Coronary artery (tissue), 2 donors: ENCODE measurements around the gene TBX1.
A peak's percentile ranks its signal among the peaks of the same experiment; 100 is the strongest.

ENCODE experiments used
- DNase-seq: peaks from one replicate; pipeline ENCODE4 v3.0.0-alpha.2; 2017; ENCODE audit warnings: low spot score
- H3K27ac ChIP-seq, 2 donors: fragments of 200-600 bp; sonication (generic); one replicate each; pipeline ENCODE4 v1.5.1; 2016 to 2019
- H3K4me3 ChIP-seq: fragments of 200-600 bp; sonication (generic); 2 replicates; pipeline ENCODE4 v1.5.1; 2016; ENCODE audit warnings: mild to moderate bottlenecking, moderate library complexity
- TF ChIP-seq, protein P1 (sequence below): fragments of 200-600 bp; sonication (generic); IDR thresholded peaks from one replicate; pipeline ENCODE4 v1.5.1; 2019; ENCODE audit warnings: antibody characterized with exemption

The TBX1 gene

DNA sequence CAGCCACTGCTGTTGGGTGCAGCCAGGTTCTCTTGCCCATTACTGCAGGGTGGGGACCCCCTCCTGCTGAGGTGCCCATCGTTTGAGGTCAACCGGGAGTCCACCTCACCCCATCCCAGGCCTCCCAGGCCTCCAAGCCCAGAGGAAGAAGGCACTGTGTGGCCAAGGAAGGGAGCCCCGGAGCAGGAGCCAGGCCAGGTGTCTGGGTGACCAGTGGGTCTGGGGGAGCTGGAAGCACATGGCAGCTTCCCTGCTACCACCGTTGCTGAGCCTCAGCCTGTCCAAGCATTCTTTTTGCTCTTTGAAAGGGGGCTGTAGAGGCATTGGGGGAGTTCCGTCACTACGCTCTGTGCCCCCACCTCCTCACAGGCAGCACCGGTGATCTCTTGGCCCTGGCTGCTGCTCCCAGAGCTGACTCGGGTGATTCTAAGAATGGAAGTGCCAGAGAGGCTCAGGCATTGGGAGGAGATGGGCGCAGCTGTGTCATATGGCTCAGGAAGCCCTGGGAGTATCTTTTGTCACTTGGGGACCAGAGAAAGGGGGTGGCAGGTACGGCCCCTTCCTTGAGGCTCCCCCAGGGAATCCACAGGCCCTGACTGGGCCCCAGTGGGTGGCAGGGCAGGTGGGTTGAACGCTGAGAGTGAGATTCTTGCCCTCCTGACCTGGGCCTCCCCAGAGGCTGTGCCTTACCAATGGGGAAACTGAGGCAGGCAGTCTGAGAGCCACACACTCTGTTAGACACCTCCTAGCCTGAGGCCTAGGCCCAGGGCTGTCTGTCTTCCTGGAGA lies 44.3 kb upstream of the TBX1 start:
- TF ChIP-seq, protein P1, sequence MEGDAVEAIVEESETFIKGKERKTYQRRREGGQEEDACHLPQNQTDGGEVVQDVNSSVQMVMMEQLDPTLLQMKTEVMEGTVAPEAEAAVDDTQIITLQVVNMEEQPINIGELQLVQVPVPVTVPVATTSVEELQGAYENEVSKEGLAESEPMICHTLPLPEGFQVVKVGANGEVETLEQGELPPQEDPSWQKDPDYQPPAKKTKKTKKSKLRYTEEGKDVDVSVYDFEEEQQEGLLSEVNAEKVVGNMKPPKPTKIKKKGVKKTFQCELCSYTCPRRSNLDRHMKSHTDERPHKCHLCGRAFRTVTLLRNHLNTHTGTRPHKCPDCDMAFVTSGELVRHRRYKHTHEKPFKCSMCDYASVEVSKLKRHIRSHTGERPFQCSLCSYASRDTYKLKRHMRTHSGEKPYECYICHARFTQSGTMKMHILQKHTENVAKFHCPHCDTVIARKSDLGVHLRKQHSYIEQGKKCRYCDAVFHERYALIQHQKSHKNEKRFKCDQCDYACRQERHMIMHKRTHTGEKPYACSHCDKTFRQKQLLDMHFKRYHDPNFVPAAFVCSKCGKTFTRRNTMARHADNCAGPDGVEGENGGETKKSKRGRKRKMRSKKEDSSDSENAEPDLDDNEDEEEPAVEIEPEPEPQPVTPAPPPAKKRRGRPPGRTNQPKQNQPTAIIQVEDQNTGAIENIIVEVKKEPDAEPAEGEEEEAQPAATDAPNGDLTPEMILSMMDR: no peak
- DNase-seq: no peak
- Histone ChIP-seq H3K4me3 (no peak overlapping the region), H3K27ac (no peak overlapping the region)

DNA sequence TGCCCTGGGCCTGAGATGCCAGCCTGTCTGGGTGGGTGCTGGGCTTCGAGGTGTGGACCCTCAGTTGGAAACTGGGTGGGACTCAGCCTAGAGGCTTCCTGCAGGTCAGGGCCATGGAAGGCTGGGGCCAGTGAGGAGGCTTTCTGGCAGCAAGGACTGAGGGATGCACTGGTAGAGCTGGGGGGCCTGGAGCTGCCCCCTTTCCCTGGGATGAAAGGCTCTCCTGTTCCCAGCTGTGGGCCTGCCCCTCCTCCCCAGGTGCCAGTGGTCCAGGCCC lies 43.8 kb upstream of the TBX1 start:
- Histone ChIP-seq H3K4me3 (no peak overlapping the region), H3K27ac (no peak overlapping the region)
- DNase-seq: no peak
- TF ChIP-seq, protein P1: no peak

DNA sequence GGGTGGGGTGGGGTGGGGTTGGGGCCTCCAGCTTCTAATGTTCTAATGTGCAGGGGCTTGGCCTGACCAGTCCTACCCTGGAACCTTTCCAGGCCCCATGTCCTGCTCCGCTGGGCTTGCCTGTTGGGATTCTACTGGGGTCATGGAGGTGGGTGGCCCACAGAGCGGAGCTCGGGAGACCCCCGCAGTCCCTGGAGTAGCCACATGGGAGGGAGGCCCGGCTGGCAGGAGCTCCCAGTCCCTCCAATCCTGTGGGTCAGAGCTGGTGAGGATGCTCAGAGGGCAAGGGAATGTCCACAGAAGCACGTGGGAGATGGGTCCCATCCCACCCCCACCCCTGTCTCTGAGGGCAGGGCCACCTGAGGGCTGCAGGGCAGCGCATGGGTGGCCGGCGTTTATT lies 43.4 kb upstream of the TBX1 start:
- DNase-seq: no peak
- Histone ChIP-seq H3K27ac (no peak overlapping the region), H3K4me3 (peak overlapping the region; percentile 78)
- TF ChIP-seq, protein P1: no peak

DNA sequence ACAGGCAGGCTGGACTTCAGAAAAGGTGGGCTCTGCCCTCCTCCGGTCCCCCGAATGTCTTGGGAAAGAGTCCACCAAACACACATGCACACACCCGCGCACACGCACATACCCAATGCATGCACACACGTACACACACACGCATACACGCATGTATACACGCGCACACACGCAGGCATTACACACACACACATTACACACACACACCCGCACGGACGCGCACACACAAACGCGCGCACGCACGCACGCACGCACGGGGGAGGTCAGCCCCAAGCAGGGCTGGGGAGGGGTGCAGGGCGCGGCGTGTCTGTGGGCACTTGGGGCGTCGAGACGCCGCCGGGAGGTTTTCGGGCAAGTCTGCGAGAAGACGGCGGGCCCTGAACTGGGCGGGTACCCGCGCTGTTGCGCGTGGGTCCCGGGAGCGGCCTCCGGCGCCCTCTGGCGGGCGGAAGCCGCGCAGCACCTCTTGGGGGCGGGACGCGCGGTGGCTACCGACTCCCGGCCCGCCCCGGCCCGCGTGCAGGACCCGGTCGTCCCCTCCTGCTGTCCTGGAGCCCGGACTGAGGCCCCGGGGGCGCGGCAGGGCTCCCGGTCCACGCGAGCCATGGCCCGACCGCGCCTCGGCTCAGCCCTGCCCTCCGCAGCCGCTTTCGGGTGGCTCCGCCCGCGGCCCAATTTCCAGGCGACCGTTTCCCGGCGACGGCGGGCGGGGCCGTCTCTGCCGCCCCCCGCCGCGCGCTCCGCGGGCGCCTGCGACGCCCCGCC lies 42.7 kb upstream of the TBX1 start:
- H3K27ac ChIP-seq: peak overlapping the region; percentile 63 to 86

DNA sequence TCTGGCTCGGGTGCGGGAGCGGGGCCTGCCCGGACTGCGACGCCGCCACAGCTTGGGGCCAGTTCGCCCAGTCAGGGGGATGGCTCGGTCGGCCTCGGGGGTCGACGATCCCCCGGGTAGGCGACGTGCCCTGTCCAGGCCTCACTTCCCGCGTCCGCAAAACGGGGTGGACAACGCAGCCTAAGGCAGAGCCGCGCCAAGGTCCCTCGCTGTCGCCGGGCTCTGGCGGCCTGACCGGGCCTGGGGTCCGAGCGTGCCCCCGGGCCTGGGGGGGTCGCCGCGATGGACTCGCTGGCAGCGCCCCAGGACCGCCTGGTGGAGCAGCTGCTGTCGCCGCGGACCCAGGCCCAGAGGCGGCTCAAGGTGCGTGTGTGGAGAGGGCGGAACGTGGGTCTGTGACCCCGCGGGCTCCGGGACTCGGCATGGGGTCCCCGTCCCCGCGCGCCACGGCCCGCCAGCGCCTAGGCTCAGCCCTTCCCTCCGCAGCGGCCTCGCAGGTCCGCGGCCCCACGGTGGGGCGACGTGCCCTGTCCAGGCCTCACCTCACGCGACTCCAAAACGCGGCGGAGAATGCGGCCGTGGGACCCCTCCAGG lies 42.0 kb upstream of the TBX1 start:
- Histone ChIP-seq H3K27ac (peak overlapping the region; percentile 63 to 86), H3K4me3 (peak overlapping the region; percentile 78)
- TF ChIP-seq, protein P1: no peak
- no peak for DNase-seq

More for the DNA sequence above, 42.7 kb upstream of the TBX1 start:
- DNase-seq: no peak
- TF ChIP-seq, protein P1: peak; percentile 97
- H3K4me3 ChIP-seq: peak overlapping the region; percentile 78

DNA sequence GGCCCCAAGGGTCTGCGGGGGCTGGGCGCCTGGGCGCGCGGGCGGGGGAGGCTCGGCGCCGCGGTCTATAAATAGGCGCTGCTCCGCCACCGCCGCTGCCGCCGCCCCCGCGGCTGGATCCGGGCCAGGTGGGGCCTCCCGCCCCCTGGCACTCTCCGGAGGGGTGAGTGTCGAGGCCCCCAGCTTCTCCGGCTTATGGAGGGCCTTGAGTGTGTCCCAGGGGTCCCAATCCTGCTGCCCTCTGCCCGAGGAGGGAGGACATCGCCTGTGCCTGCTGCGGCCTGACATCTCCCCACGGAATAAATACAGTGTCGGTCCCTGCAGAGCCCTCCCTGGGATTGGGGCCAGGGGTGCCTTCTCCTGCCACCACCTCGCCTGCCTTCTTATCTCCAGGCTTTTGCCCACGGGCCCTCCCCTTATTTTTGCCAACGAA lies 41.5 kb upstream of the TBX1 start:
- DNase-seq: no peak
- Histone ChIP-seq H3K4me3 (peak overlapping the region; percentile 78), H3K27ac (peak overlapping the region; percentile 63 to 86)
- TF ChIP-seq, protein P1: no peak
